ENCODE measurements around the gene PLPPR2. TPM values are rescaled to one million over a fixed set of nuclear protein-coding genes. Genes with fewer than 3 reads are reported as not detected.

The PLPPR2 gene
- total RNA-seq, 1 donor from 2014 or later: 26.5 TPM

DNA sequence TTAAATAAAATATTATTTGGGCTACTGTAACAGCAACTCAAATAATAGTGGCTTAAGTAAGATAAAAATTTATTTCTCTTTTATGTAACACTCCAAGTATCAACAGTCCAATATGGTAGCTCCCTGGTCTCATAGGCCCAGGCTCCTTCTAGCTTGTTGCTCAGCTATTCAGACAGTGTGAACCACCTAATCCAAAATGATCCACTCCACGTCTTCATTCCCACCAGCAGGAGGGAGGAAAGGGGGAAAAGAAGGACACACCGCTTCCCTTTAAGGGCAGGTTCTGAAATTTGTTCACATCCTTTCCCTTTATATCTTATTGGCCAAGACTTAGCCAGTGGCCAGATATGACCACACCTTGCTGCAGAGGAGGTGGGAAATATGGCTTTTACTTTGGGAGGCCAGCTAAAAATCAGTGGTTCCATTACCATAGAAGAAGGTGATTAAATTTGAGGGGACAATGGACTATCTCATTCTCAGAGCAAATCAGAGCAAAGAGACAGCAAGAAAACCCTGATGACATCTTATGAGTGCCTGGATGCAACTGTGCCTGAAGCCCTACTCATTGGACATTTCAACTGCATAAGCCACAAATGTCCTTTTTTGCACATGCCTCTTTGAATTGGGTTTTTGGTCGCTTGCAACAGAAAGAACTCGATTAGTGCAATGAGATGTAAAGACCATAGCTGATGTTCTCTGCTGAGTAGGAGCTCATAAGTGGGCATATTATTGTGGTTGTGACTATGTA lies 35.9 kb downstream of the PLPPR2 start:
- Histone ChIP-seq H3K4me3 (no peak overlapping the region), H3K9me3 (no peaks in the 10 kb centered on the region), H3K36me3 (no peaks in the 10 kb centered on the region), H3K27ac (no peak overlapping the region), H3K4me1 (peaks cover 8% of the 10 kb centered on the region), H3K27me3 (no peaks in the 10 kb centered on the region)
- intact Hi-C loops (cut with DNase I): no loop called here
- ATAC-seq (no peak), DNase-seq (no peak)
- TF ChIP-seq, protein P1, sequence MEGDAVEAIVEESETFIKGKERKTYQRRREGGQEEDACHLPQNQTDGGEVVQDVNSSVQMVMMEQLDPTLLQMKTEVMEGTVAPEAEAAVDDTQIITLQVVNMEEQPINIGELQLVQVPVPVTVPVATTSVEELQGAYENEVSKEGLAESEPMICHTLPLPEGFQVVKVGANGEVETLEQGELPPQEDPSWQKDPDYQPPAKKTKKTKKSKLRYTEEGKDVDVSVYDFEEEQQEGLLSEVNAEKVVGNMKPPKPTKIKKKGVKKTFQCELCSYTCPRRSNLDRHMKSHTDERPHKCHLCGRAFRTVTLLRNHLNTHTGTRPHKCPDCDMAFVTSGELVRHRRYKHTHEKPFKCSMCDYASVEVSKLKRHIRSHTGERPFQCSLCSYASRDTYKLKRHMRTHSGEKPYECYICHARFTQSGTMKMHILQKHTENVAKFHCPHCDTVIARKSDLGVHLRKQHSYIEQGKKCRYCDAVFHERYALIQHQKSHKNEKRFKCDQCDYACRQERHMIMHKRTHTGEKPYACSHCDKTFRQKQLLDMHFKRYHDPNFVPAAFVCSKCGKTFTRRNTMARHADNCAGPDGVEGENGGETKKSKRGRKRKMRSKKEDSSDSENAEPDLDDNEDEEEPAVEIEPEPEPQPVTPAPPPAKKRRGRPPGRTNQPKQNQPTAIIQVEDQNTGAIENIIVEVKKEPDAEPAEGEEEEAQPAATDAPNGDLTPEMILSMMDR (IDR thresholded peaks at IDR 0.05): no peak

DNA sequence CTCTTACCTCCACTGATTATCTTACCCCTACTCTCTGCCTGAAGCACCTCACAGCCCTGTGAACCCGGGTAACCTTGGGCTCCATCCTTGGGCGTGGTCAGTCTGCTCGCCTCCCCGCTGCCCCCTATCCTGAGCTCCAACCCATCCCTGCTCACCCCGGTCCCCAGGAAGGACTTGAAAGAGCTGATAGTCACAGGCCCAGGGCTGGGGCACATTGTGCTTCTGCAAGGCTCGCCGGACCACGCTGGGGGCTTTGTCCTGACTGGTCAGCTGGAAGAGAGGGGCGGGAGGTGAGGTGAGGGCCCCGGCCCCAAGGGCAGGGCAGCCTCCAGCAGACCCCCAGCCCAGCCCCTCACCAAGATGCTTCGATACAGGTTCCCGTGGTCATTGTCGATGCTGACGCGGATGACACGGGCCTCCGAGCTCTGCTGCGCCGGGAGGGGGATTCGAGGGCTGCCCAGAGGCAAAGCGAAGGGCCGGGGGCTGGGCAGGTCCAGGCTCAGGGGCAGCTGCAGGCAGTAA lies 41.9 kb downstream of the PLPPR2 start:
- Histone ChIP-seq H3K4me3 (no peak overlapping the region), H3K36me3 (no peaks in the 10 kb centered on the region), H3K9me3 (no peaks in the 10 kb centered on the region), H3K27ac (no peak overlapping the region), H3K27me3 (no peaks in the 10 kb centered on the region), H3K4me1 (no peaks in the 10 kb centered on the region)
- intact Hi-C loops (cut with DNase I): no loop called here
- DNase-seq (no peak), ATAC-seq (no peak)
- TF ChIP-seq, protein P1 (IDR thresholded peaks at IDR 0.05): no peak

DNA sequence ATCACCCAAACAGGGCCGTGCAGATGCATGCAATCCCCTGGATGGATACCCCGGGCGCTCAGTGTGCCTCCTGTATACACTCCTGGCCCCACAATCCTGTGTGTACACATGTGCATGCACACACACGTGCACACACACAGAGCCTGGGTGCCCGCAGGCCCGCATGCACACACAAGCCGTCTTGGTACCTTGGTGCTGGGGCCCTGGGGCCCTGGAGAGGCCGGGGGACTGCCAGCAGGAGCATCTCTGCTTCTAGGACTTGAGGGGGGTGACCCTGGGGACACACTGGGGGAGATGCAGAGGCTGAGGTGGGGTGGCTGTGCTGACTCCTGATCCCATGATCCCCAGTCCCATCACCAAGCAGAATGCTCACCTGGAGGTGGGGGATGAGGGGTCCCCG lies 44.4 kb downstream of the PLPPR2 start:
- no peaks in the 10 kb centered on the region for H3K27me3 ChIP-seq
- H3K9me3 ChIP-seq: no peaks in the 10 kb centered on the region
- peak; percentile 12 for ATAC-seq
- intact Hi-C loops (cut with DNase I): no loop called here
- H3K4me3 ChIP-seq: no peak overlapping the region
- no peak overlapping the region for H3K27ac ChIP-seq
- TF ChIP-seq, protein P1 (IDR thresholded peaks at IDR 0.05): no peak
- no peaks in the 10 kb centered on the region for H3K4me1 ChIP-seq
- no peaks in the 10 kb centered on the region for H3K36me3 ChIP-seq
- DNase-seq: no peak

DNA sequence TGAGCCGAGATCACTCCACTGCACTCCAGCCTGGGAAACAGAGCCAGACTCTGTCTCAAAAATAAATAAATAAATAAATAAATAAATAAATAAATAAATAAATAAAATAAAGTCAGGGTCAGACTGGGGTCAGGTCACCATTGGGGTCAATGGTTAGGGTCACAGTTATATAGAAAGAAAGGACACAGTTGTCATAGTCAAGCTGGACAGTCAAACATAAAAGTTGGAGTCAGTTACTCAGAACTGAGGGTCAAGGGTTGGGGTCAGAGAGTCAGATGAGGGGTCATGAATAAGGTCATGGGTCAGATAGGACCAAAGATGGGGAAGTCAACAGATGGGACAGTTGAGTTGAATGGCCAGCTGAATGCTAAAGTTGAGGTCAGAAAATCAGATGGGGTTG lies 45.6 kb downstream of the PLPPR2 start:
- H3K9me3 ChIP-seq: no peaks in the 10 kb centered on the region
- ATAC-seq (no peak), DNase-seq (no peak)
- H3K27me3 ChIP-seq: no peaks in the 10 kb centered on the region
- TF ChIP-seq, protein P1 (IDR thresholded peaks at IDR 0.05): no peak
- no peak overlapping the region for H3K27ac ChIP-seq
- no peaks in the 10 kb centered on the region for H3K36me3 ChIP-seq
- intact Hi-C loops (cut with DNase I): no loop called here
- no peak overlapping the region for H3K4me3 ChIP-seq
- H3K4me1 ChIP-seq: no peaks in the 10 kb centered on the region

DNA sequence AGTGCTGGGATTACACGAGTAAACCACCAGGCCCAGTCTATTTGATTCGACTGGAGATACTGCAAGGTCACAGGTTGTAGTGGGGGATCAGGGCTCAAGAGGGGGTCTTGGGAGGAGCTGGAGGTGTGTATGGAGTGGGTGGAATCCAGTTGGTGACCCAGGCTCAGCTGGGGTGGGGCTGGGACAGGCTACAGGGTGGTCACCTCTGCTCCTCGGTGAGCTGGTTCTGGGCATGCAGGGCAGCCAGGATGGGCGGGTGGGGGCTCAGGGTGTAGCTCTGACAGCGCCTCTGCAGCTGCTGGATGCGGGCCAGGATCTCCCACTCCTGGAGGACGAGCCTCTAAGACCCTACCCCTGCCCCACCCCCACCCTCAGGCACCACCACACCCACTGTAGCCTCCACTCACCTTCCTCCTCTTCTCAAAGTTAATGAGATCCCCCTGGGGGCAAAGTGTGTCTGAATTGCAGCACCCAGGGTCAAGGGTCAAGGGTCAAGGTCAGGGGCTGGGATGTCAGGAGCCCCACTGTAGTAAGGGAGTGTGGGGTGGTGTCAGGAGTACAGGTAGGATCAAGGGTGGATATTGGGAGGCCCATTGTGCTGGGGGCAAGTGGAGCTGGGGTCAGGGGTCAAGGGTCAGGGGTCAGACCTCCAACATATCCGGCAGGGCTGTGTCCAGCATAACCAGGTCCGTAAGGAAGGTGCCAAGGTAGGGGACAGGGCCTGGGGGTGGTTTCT lies 46.7 kb downstream of the PLPPR2 start:
- H3K27me3 ChIP-seq: no peaks in the 10 kb centered on the region
- H3K4me1 ChIP-seq: no peaks in the 10 kb centered on the region
- intact Hi-C loops (cut with DNase I): no loop called here
- no peaks in the 10 kb centered on the region for H3K36me3 ChIP-seq
- H3K9me3 ChIP-seq: no peaks in the 10 kb centered on the region
- DNase-seq: no peak
- TF ChIP-seq, protein P1 (IDR thresholded peaks at IDR 0.05): no peak
- ATAC-seq: no peak
- no peak overlapping the region for H3K4me3 ChIP-seq
- H3K27ac ChIP-seq: no peak overlapping the region
